H9 (cell line): Measurements from ENCODE around the gene OR52E6. TPM values are rescaled to one million over a fixed set of nuclear protein-coding genes. Genes with fewer than 3 reads are reported as not detected.

Source experiments
- DNase-seq: peaks from one replicate; pipeline ENCODE4 v3.0.0-alpha.2; 2017
- H2AFZ ChIP-seq: one replicate; pipeline ENCODE4 v1.6.1; 2013; ENCODE audit warnings: mild to moderate bottlenecking, low read length, control low read depth, moderate library complexity
- H2AK5ac ChIP-seq: 2 replicates; pipeline ENCODE4 v1.6.1; 2013; ENCODE audit warnings: low read length, control low read depth, mixed read lengths; ENCODE audit not compliant: insufficient read length
- H2BK120ac ChIP-seq: one replicate; pipeline ENCODE4 v1.6.1; 2013; ENCODE audit warnings: low read depth, mild to moderate bottlenecking, low read length, control low read depth, inconsistent platforms; ENCODE audit not compliant: poor library complexity, severe bottlenecking
- H2BK12ac ChIP-seq: 2 replicates; pipeline ENCODE4 v1.6.1; 2013; ENCODE audit warnings: low read length, control low read depth, mixed read lengths, low read depth; ENCODE audit not compliant: insufficient read length
- H2BK15ac ChIP-seq: 2 replicates; pipeline ENCODE4 v1.6.1; 2013; ENCODE audit warnings: low read depth, low read length, control low read depth
- H2BK20ac ChIP-seq: one replicate; pipeline ENCODE4 v1.6.1; 2013; ENCODE audit warnings: low read depth, mild to moderate bottlenecking, low read length, control low read depth, inconsistent platforms; ENCODE audit not compliant: poor library complexity, severe bottlenecking
- H2BK5ac ChIP-seq: 2 replicates; pipeline ENCODE4 v1.6.1; 2013; ENCODE audit warnings: low read length, control low read depth, mixed read lengths; ENCODE audit not compliant: insufficient read length
- H3K14ac ChIP-seq: 2 replicates; pipeline ENCODE4 v1.6.1; 2013; ENCODE audit warnings: low read length, control low read depth; ENCODE audit not compliant: insufficient read depth
- H3K18ac ChIP-seq: 2 replicates; pipeline ENCODE4 v1.6.1; 2013; ENCODE audit warnings: low read depth, mild to moderate bottlenecking, mixed read lengths, low read length, control low read depth; ENCODE audit not compliant: insufficient read length
- H3K23ac ChIP-seq: 2 replicates; pipeline ENCODE4 v1.6.1; 2013; ENCODE audit warnings: low read length, control low read depth, mixed read lengths, low read depth; ENCODE audit not compliant: insufficient read length
- H3K23me2 ChIP-seq: 2 replicates; pipeline ENCODE4 v1.6.1; 2013; ENCODE audit warnings: low read depth, mild to moderate bottlenecking, mixed read lengths, low read length, control low read depth; ENCODE audit not compliant: insufficient read length, poor library complexity, severe bottlenecking
- H3K27ac ChIP-seq: 2 replicates; pipeline ENCODE4 v1.5.1; 2013; ENCODE audit warnings: low read length, control low read depth, mixed read lengths, low read depth; ENCODE audit not compliant: insufficient read length
- H3K27me3 ChIP-seq: 2 replicates; pipeline ENCODE4 v1.6.1; 2013; ENCODE audit warnings: low read length, control low read depth, inconsistent platforms; ENCODE audit not compliant: insufficient read depth
- H3K4ac ChIP-seq: 2 replicates; pipeline ENCODE4 v1.6.1; 2013; ENCODE audit warnings: low read depth, mild to moderate bottlenecking, control low read depth, inconsistent platforms, low read length, moderate library complexity
- H3K4me1 ChIP-seq: 2 replicates; pipeline ENCODE4 v1.6.1; 2013; ENCODE audit warnings: low read length, control low read depth, inconsistent platforms; ENCODE audit not compliant: insufficient read depth
- H3K4me2 ChIP-seq: 2 replicates; pipeline ENCODE4 v1.6.1; 2013; ENCODE audit warnings: low read length, control low read depth, mixed read lengths; ENCODE audit not compliant: insufficient read length, insufficient read depth
- H3K56ac ChIP-seq: 2 replicates; pipeline ENCODE4 v1.6.1; 2013; ENCODE audit warnings: low read depth, mild to moderate bottlenecking, mixed read lengths, low read length, control low read depth; ENCODE audit not compliant: insufficient read length
- H3K79me1 ChIP-seq: 2 replicates; pipeline ENCODE4 v1.6.1; 2013; ENCODE audit warnings: low read depth, mild to moderate bottlenecking, moderate library complexity, low read length, control low read depth, inconsistent platforms; ENCODE audit not compliant: insufficient read depth, poor library complexity, severe bottlenecking
- H3K79me2 ChIP-seq: 2 replicates; pipeline ENCODE4 v1.6.1; 2013; ENCODE audit warnings: low read length, control low read depth, inconsistent platforms; ENCODE audit not compliant: insufficient read depth
- H3K9ac ChIP-seq: 2 replicates; pipeline ENCODE4 v1.6.1; 2013; ENCODE audit warnings: low read length, control low read depth, mixed read lengths; ENCODE audit not compliant: insufficient read length; ENCODE audit errors: extremely low read depth
- H3K9me3 ChIP-seq: one replicate; pipeline ENCODE4 v1.6.1; 2013; ENCODE audit warnings: low read depth, low read length, inconsistent platforms; ENCODE audit not compliant: control insufficient read depth
- H3T11ph ChIP-seq: one replicate; pipeline ENCODE4 v1.6.1; 2013; ENCODE audit warnings: mild to moderate bottlenecking, low read length, control low read depth, inconsistent platforms
- H4K20me1 ChIP-seq: one replicate; pipeline ENCODE4 v1.6.1; 2013; ENCODE audit not compliant: control insufficient read depth, insufficient read length, insufficient read depth
- H4K5ac ChIP-seq: 2 replicates; pipeline ENCODE4 v1.6.1; 2013; ENCODE audit warnings: low read depth, mild to moderate bottlenecking, mixed read lengths, low read length, control low read depth; ENCODE audit not compliant: insufficient read length
- H4K8ac ChIP-seq: replicated peaks from 2 replicates; pipeline ENCODE4 v1.6.1; 2013; ENCODE audit warnings: low read length, control low read depth, mixed read lengths, low read depth; ENCODE audit not compliant: insufficient read length
- H4K91ac ChIP-seq: 2 replicates; pipeline ENCODE4 v1.6.1; 2013; ENCODE audit warnings: low read depth, mild to moderate bottlenecking, moderate library complexity, mixed read lengths, low read length, control low read depth; ENCODE audit not compliant: insufficient read length
- H3K27ac Mint-ChIP-seq, 3 experiments: 2 replicates in 2 of 3; 3 replicates in 1 of 3; pipeline ENCODE4 v1.8.0; 2020 to 2021; ENCODE audit warnings: mixed read lengths in 3 of 3, mild to moderate bottlenecking in 1 of 3, moderate library complexity in 1 of 3
- H3K27me3 Mint-ChIP-seq: 2 replicates; pipeline ENCODE4 v1.8.0; 2021; ENCODE audit warnings: low read depth, mild to moderate bottlenecking, moderate library complexity, mixed read lengths
- H3K36me3 Mint-ChIP-seq, 3 experiments: 2 replicates in 2 of 3; 3 replicates in 1 of 3; pipeline ENCODE4 v1.8.0; 2020 to 2021; ENCODE audit warnings: low read depth in 3 of 3, mixed read lengths in 3 of 3; ENCODE audit not compliant: insufficient read depth in 1 of 3
- H3K4me1 Mint-ChIP-seq, 2 experiments: 2 replicates each; pipeline ENCODE4 v1.8.0; 2020; ENCODE audit warnings: mixed read lengths in 2 of 2
- H3K4me3 Mint-ChIP-seq, 2 experiments: 2 replicates in 1 of 2; 3 replicates in 1 of 2; pipeline ENCODE4 v1.8.0; 2020 to 2021; ENCODE audit warnings: mild to moderate bottlenecking in 2 of 2, mixed read lengths in 2 of 2, moderate library complexity in 1 of 2
- H3K9me3 Mint-ChIP-seq, 2 experiments: 2 replicates in 1 of 2; 3 replicates in 1 of 2; pipeline ENCODE4 v1.8.0; 2020; ENCODE audit warnings: mild to moderate bottlenecking in 2 of 2, mixed read lengths in 2 of 2, moderate library complexity in 1 of 2
- WGBS: extraction: QIAGEN DNeasy Blood & Tissue Kit; methylation state at CpG from one replicate; pipeline ENCODE4 v1.1.7; 2013; ENCODE audit warnings: missing lambda C conversion rate, low lambda C conversion rate, mixed read lengths; ENCODE audit not compliant: insufficient read length; ENCODE audit errors: extremely low coverage; 5-methylcytosine and 5-hydroxymethylcytosine counted together
- total RNA-seq: library from RNA; stranded (reverse); gene quantifications from 2 replicates; pipeline ENCODE4 v1.2.1, GENCODE V29; 2021
- TF ChIP-seq, protein P1 (sequence below): fragments of 200-600 bp; sonication (generic); conservative IDR thresholded peaks from 3 replicates; pipeline ENCODE4 v1.8.0; 2021; ENCODE audit warnings: antibody characterized with exemption, mild to moderate bottlenecking

The OR52E6 gene
- total RNA-seq, 1 experiment from 2014 or later = not detected

DNA sequence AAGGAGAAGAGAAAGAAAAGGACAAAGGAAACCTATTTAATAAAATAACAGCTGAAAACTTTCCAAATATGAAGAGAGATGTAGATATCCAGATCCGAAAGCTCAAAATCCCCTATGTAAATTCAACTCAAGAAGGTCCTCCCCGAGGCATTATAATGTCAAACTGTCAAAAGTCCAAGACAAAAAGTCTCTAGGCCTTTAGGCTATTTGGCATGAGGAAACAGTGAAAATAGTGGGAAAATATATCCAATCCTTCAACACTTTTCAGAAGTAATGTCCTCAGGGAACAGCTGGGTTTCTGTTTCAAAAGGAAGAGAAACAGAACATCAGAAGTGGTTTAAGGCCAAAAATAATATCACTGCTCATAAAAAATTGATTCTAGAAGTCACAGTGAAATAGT lies 36.9 kb upstream of the OR52E6 start:
- H3K23me2 ChIP-seq = no peaks in the 10 kb centered on the region
- H3K4me1 ChIP-seq = no peaks in the 10 kb centered on the region
- H3K27me3 ChIP-seq = no peaks in the 10 kb centered on the region
- Mint-ChIP-seq H3K9me3 (peaks cover 5 to 9% of the 10 kb centered on the region in 2 experiments), H3K27ac (no peak overlapping the region), H3K36me3 (no peaks in the 10 kb centered on the region; a peak in 1 of 7 replicates), H3K4me3 (no peak overlapping the region), H3K4me1 (no peaks in the 10 kb centered on the region), H3K27me3 (no peaks in the 10 kb centered on the region; the same call in 1 of the 2 replicates)
- H2BK20ac ChIP-seq = no peak overlapping the region
- no peak overlapping the region for H2BK5ac ChIP-seq
- H4K5ac ChIP-seq = no peak overlapping the region
- H3K56ac ChIP-seq = no peak overlapping the region
- DNase-seq = no peak
- H4K20me1 ChIP-seq = no peaks in the 10 kb centered on the region
- no peak overlapping the region for H4K8ac ChIP-seq
- TF ChIP-seq, protein P1, sequence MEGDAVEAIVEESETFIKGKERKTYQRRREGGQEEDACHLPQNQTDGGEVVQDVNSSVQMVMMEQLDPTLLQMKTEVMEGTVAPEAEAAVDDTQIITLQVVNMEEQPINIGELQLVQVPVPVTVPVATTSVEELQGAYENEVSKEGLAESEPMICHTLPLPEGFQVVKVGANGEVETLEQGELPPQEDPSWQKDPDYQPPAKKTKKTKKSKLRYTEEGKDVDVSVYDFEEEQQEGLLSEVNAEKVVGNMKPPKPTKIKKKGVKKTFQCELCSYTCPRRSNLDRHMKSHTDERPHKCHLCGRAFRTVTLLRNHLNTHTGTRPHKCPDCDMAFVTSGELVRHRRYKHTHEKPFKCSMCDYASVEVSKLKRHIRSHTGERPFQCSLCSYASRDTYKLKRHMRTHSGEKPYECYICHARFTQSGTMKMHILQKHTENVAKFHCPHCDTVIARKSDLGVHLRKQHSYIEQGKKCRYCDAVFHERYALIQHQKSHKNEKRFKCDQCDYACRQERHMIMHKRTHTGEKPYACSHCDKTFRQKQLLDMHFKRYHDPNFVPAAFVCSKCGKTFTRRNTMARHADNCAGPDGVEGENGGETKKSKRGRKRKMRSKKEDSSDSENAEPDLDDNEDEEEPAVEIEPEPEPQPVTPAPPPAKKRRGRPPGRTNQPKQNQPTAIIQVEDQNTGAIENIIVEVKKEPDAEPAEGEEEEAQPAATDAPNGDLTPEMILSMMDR = no peak
- H2BK120ac ChIP-seq = no peak overlapping the region
- no peak overlapping the region for H2BK15ac ChIP-seq
- no CpG with 5 or more reads among the region's 2 CpGs for WGBS
- H3K23ac ChIP-seq = no peak overlapping the region
- H3K4ac ChIP-seq = no peak overlapping the region
- H2BK12ac ChIP-seq = no peak overlapping the region
- H2AK5ac ChIP-seq = no peak overlapping the region
- H3K18ac ChIP-seq = no peak overlapping the region
- no peaks in the 10 kb centered on the region for H3K79me1 ChIP-seq
- H3T11ph ChIP-seq = no peak overlapping the region
- no peak overlapping the region for H2AFZ ChIP-seq
- H3K27ac ChIP-seq = no peak overlapping the region
- H3K79me2 ChIP-seq = no peaks in the 10 kb centered on the region
- H3K14ac ChIP-seq = no peak overlapping the region
- H3K9me3 ChIP-seq = no peaks in the 10 kb centered on the region
- no peak overlapping the region for H4K91ac ChIP-seq
- H3K4me2 ChIP-seq = no peak overlapping the region
- H3K9ac ChIP-seq = no peak overlapping the region
